Stimulated activated CD8-positive, alpha-beta memory T cell treated with anti-CD3 and anti-CD28 coated beads, Interleukin-15, amount 100 ng/mL, for 48 hours (primary cell): ENCODE measurements around the gene SH3TC1.

Source experiments
- DNase-seq, 2 donors: peaks; one replicate each; pipeline ENCODE4 v3.0.0-alpha.2; 2020; ENCODE audit warnings: low read depth in 2 of 2

Gene SH3TC1

DNA sequence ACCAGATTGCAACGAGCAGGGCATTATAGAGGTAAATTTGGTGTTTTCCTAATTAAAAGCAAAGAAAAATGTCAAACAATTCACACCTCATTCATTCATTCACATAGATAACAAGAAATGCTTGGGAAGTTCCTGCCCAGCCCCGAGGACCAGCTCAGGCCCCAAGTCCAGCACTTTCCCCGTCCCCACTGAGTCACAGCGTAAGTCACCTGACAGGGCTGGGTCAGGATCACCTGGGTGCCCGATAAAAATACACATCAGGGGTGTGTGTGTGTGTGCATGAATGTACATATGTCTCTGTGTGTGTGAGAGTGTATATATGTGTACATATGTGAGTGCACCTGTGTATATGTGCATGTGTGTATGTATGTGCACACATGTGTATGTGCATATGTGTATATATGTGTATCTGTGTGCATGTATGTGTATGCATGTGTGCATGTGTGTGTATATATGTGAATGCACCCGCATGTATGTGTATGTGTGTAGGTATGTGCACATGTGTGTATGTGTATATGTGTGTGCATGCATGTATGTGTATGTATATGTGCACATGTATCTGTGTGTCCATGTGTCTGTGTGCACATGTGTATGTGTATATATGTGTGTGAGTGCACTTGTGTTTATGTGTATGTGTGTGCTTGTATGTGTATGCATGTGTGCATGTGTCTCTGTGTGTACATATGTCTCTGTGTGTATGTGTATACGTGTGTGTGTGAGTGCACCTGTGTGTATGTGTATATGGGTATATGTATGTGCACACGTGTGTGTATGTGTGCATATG, 18.6 kb upstream of the SH3TC1 start:
- DNase-seq: no peak

DNA sequence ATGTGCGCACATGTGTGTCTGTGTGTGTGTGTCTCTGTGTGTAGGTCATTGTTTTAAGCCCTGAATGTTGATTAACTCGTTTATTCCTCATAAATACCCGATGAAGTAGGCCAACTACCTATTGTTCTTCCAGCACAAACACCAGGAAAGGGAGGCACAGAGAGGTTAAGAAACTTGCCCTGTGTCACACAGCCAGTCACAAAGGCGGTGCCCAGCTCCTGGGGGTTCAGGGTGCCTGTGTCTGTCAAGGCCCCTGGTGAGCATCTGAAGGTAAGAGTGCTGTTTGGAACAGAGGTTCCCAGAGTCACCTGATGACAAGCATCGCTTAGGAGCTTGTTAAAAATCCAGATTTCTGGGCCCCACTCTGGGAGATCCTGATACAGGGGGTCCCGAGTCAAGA, 18.0 kb upstream of the SH3TC1 start:
- no peak for DNase-seq

DNA sequence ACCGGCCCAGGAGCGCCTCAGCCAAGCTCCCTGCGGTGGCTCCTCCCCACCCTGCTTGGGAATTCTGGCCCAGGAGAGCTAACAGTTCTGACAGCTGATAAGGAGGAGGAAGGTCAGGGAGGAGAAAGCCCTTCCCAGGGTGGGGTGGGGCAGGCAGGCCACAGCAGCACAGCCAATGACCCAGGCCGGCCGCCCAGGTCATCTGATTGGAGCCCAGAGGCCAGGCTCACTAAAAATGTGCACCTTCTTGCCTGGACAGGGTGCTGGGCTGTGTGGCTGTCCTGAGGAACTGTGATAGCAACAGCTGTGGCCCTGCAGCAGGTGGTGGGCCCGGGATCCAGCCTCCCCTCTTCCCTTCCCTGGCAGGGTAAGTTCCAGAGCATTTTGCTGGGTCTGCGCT, 17.2 kb upstream of the SH3TC1 start:
- DNase-seq: no peak

DNA sequence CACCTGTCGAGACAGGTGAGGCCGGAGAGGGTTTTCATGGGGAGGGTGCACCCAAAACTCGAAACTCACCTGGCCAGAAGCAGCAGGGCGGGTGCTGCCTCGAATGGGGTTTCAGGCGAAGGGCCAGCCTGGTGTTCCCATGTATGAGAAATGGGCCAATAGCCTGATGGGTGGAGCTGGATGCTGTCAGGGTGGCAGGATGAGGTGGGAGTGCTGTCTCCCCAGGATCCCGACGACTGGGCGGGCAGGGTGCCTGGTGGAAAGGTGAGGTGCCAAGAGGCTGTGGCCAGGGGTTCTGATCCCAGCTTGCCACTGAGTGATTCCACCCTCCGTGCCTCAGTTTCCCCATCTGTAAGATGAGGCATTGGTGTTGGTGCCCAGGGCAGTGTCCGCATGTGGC, 16.8 kb upstream of the SH3TC1 start:
- DNase-seq: no peak

DNA sequence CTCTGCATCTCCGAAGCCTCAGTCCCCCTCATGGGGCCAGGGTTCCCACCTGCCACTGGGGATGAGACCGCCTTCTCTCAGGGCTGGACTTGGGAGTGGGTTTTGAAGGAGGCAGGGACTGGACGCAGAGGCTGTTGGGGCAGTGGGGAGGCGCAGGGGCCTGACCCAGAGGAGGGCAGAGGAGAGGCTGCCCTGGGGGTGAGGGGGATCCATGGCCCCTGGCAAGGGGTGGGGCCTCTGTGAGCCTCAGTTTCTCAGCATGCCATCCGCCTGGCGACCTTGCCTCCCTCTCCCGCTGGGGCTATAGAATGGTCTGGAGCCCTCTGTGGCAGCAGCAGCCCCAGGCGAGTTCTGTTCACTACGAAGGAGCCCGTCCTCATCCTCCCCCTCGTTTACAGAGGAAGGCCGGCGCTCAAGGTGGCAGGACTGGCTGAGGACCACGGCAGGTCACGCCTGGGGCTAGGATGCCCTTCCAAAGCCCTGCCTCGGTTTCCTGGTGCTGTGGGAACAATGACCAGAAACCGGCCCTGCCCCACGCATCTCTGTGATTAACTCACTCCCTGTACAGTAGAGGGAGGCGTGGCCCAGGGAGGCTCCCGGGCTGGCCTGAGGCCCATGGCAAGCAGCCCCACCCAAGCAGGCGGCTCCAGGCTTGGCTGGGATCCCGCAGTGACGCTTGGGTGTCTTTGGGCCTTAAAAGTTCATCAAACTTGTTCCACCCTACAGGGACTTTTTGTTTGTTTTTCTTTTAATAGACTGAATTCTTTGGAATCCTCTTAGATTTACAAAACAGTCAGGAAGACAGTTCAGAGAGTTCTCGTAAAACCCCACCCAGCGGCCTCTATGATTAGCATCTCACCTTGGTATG, 16.0 kb upstream of the SH3TC1 start:
- no peak for DNase-seq

DNA sequence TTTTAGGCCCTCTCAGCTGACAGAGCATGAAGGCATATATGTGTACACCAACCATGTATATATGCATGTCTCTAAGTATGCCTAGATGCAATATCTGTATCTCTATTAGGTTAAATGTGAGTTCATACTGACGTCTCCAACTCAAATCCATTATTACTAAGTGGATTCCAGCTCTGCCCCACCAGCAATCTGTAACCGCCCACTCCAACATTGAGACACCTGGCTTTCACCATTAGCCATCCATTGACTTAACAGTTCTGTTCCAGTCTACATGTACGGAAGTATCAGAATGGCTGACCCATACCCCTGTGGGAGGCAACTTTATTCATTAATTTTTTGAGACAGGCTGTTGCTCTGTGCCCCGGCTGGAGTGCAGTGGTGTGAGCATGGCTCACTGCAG, 15.0 kb upstream of the SH3TC1 start:
- DNase-seq: no peak

DNA sequence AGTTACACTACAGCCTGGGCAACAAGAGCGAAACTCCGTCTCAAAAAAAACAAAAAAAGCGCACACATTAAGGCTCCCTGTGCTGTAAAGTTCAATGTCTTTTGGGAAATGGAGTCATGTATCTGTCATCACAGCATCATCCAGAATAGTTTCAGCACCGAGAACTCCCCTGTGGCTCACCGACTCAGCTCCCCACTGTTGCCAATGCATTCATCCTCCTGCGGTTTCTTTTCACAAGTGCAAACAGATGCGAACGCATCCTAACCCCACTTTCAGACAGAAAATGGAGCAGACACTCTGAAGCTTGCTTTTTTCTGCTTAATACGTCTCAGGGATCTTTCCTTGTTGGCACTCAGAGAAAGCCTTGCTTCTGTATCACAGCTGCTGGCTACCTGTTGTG, 13.8 kb upstream of the SH3TC1 start:
- DNase-seq: no peak

DNA sequence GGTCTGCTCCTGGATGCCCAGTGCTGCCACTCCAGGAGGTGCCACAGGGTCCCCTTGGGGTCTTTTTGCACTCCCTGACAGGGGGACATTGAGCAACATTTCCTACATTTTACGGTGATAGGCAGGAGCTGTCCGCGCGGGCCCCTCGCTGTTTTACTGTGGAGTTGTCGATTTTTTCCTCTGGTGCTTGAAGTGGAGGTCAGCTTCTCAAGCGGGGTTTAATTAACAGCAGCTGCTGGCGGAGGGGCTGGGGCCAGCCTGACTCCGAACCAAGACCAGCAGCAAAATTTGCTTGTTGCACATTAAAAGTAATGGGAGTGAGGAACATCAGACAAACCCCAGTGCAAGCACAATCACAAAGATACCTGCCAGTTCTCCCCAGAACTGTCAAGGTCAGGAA, 13.2 kb upstream of the SH3TC1 start:
- DNase-seq: no peak

DNA sequence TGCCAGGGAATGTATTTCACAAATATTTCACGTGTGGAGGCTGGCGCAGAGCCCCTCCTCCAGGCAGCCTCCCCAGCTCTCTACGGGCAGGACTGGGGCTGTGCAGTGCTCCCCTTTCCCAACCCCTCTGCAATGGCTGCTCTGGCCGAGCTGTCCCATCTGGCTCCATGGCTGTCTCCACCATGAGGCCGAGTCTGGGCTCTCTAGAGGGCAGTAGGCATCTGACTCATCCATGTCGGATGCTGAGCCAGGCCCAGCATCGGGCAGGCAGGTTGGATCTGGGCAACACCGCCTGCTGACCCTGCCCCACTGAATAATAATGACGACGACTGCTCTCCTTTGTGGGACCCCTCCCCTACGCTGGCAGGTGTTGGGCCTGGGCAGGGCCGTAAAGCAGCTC, 11.0 kb upstream of the SH3TC1 start:
- DNase-seq: no peak

DNA sequence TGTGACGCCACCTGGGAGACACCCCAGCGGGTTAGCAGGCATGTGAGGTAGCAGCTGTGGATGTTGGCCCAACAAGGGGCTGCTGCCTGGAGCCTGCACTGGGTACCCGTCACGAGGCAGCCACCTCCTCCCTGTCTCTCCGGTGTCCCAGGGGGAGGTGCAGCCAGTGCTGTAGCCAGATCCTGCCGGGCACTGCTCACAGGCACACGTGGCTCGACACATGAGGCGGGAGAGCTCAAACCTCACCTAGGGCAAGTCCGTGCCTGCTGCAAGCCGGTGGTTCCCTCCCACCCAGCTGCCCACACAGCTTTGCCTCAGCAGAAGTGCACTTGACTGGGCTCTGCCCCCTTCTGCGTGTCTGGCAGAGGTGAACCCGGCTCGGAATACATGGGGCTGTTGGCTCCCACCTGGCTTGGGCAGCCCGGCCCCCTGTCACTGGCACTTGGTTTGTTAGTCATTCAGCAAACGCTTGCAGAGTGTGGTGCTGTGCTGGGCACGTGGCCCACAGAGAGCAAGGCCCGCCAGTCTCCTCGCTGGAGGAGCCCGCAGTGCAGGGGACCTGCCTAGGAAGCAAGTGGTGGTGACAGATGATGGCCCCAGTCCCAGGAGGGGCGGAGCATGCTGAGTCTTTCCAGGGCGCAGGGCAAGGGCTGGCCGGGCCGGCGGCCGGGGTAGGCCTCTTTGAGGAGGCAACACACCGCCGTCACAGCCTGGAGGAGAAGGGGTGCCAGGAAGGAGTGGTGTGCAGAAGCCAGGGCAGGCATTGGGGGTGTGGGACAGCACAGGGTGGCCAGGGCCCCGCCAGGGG, 10.1 kb upstream of the SH3TC1 start:
- no peak for DNase-seq

DNA sequence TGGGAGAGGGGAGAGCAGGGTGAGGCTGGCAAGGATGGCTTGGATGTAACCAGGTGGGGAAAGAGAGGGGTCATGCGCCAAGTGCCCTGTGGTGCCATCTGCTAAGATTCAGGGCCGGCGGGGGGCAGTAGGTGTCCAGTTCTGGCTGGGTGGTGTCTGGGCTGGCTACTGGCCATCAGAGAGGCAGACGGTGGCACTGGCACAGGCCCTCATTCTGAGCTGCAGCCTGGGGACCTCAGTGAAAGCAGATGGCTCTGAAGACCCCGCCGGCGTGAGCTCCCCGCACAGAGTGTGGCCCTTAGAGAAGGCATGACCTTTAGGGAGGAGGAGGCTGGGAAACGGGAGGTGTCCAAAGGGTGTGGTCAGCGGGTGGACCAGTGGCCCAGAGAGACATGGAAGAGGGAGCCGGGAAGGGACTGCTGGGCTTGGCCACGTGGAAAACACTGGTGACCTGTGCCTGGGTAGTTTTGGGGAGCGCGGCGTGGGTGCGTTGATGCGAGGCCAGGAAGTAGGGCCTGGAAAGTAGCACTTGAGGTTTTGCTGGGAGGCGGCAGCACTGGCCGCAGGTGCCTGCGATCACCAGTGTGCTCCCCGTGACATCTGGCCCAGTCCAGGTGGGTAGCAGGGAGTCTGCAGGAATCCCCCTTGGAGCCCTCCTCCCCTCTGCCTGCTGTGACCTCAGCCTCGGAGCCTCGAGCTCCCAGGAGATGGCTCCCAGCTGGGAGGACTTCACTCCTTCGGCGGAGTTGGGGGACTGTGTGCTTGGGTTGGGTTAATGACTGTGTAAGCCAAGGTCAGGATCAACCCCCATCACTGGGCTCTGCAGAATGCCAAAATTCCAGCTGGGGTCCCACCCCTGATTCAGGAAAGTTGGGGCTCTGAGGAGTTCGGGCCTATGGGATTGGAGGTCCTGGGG, 9.3 kb upstream of the SH3TC1 start:
- no peak for DNase-seq

DNA sequence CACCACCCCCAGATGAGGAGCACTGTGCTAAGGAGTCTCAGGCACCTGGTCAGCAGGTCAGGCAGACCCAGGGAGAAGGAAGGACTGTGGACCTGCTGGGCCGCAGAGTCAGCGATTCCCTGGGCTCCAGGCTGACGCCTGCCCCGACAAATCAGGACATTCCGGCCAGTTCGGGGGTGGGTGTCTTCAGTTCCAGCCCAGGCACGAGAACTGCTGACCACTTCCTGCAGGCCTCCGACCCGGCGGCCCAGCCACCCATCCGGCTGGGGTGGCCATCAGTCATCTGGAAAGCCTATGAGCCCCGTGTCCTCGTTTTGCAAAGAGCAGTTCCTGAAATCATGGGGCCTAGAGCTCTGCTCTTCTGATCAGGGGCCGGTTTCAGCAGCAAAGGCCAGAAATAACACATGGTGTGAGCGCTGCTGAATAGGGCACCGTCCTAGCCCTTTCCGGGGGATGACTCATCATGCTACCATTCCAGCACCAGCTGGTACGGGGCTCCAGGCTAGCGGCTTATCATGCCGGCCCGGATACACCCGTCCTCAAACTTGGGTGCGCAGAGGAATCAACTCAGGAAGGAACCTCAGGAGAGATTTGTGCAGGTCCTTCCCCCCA, 7.8 kb upstream of the SH3TC1 start:
- no peak for DNase-seq

DNA sequence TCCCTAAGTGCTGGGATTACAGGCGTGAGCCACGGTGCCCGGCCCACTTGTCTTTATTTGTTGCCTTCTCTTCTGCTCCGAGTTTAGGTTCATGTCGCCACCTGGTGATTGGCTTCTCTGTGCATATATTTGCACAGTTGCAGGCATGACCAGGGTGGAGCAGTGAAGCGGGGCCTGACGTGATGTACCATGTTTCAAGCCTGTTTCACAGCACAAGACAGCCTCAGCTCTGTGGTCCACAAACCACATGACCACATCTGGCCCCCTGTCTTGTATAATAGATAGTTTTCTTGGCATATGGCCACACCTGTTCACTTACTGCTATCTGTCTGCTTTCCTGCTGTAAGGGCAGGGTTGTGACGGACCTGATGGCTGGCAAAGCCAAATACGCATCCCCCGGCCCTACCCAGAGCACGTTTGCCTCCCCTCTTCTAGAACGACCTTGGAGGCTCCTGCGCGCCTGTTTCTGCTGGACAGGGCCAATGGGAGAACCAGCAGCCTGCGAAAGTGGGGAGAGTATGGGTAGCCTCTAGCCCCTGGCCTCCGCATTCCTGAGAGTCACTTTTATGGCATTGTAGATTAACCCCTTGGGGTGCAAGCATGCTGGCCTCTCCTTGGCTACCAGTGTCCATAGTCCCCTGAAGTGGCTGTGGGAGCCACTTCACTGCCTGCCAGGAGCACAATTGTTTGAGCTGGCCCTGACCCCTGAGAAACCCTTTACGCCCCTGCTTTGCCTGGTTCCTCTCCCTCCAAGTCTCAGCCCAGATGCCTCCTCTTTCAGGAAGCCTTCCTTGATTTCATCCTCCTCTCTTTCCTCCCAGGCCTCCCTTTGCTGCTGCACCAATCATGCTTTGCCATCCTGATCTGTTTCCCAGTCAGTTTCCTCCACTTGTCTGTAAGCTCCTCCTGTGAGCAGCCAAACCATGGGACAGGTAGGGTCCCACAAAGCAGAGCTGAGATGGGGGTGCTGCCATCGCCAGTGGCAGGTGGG, 6.0 kb upstream of the SH3TC1 start:
- no peak for DNase-seq

DNA sequence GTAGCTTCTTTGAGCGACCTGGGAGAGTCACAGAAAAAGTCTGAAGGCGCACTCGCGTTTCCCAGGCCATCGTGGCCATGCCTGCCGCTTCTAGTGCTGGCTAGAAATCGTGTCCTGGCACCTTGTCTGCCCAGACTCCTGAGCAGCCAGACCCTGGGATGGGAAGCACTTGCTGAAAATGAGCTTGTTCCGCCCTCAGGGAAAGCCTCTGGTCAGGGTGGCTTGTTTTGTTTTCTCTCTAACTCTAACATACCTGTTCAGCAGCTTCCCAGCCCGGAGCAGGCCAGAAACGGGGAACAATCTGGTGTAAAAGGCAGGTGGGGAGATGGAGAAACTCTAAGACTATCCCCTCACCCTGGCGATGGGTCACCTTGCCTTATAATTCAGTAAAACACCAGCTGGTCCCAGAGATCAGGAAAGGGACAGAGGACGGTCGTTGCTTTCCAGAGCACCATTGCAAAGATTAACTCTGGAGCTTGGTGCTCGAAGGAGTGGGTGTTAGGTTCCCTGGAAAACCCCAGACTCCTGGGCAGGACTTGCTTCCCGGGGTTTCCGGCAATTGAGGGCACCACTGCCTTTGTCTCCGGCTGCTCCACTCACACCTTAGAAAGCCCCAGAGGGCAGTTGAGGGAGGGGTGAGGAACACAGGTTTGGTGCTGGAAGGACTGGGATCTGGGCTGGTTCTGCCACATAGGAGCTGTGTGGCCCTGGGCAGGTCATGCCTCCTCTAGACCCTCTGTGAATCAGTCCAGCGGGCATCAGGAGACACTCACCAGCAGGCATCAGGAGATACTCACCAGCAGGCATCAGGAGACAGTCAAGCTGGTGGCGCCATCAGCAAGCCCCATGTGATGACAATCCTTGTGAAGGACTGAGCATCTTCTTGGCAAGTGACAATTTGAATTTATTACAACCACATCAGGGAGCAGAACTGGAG, 4.5 kb upstream of the SH3TC1 start:
- DNase-seq: no peak

DNA sequence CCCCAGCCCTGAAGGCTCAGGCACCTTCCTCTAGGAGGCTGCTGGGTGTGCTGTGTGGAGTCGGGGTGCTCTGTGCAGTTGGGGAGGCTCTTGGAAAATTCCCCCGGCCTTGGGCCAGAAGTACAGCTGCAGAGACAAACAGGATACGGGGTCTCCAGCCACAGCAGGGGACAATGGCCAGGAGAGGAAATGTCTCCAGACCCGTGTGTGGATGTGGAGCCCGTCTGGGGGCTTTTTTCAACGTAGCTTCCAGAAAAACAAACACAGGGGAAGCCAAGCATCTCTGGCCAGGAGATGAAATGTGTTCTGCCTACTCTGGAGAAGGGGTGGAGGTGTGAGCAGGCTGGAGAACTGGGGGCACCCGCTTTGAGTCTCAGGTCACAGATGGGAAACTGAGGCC, 3.7 kb upstream of the SH3TC1 start:
- no peak for DNase-seq

DNA sequence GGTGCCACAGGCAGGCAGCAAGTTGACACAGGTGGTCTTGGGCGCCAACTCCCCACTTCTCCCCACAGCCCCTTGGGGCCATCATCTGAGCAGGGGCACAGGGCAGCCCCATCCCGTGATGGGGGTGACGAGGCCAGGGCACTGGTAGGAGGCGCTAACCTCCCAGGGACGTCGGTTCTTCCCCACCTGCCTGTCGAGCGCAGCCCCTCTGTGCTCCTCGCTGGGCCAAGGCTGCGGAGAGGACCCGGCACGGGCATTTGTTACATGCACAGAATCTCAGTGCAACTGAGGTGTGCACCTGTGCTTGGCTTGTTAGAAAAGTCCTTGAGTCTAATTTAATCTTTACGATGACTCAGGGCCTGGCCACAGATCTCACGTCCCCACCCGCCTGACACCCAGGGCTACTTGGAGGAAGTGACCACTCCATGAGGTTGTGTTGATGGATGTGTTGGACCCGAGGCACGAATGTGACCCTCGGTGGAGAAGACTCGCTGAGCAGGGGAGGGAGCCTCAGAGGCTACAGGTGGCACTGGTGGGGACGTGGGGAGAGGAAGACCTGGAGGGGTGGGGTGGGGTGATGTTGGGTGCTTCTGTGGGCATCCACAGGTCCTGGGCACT, 3.1 kb upstream of the SH3TC1 start:
- no peak for DNase-seq

DNA sequence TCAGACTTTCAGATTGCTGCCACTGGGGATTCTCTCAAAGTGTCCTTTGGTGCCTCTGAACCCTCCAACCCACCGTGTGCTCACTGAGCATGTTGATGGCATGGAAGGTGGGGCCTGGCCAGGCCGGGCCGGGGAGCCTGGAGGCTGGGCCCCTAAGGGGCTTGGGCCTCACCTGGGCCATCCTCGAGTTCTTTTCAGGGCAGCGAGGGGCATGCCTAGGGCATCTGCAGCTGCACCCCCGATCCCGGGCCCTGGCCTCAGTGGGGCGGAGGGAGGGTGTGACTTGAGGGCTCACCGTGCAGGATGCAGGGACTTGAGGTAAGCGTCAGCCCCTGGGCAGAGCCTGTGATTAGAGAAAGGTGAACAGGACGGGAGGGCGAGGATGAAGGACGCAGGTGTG, 1.6 kb upstream of the SH3TC1 start:
- DNase-seq: no peak
